HEK293 (cell line): ENCODE measurements around the gene CACNA1C.
A peak's percentile ranks its signal among the peaks of the same experiment; 100 is the strongest.

ENCODE experiments used
- CTCF ChIA-PET: fragments of 350-600 bp; formaldehyde crosslinking; extraction: SDS; loops from one replicate; lab custom pipeline; 2021; ENCODE audit warnings: antibody characterized with exemption; lab: Yijun Ruan, JAX
- POLR2A ChIA-PET: fragments of 300-600 bp; formaldehyde crosslinking; extraction: SDS; loops from one replicate; lab custom pipeline; 2020; ENCODE audit warnings: antibody characterized with exemption, inconsistent platforms; lab: Yijun Ruan, JAX
- H3K27ac ChIP-seq: fragments of 200-500 bp; sonication (Bioruptor generic); 2 replicates; pipeline ENCODE4 v1.5.1; 2014; ENCODE audit warnings: low read depth, low read length, control low read depth, inconsistent platforms; ENCODE audit errors: extremely low read depth
- H3K36me3 ChIP-seq, 2 experiments: fragments of 200-500 bp in 1 of 2; sonication (Bioruptor generic) in 1 of 2; 1 replicate in 1 of 2; 2 replicates in 1 of 2; pipeline ENCODE4 v1.5.1; 2014 to 2017; ENCODE audit warnings: inconsistent platforms in 2 of 2, low read length in 2 of 2; ENCODE audit not compliant: control insufficient read depth in 2 of 2, insufficient read depth in 1 of 2
- H3K4me1 ChIP-seq: fragments of 200-500 bp; sonication (Bioruptor generic); 2 replicates; pipeline ENCODE4 v1.5.1; 2014; ENCODE audit warnings: mild to moderate bottlenecking, low read length, inconsistent platforms; ENCODE audit not compliant: control insufficient read depth, insufficient read depth
- H3K4me3 ChIP-seq: 2 replicates; pipeline ENCODE4 v1.5.1; 2011; ENCODE audit warnings: low read depth, mild to moderate bottlenecking, control low read depth, low read length, moderate library complexity
- H3K9me3 ChIP-seq: fragments of 200-500 bp; sonication (Bioruptor generic); 2 replicates; pipeline ENCODE4 v1.5.1; 2014; ENCODE audit warnings: low read depth, low read length, inconsistent platforms; ENCODE audit not compliant: control insufficient read depth, insufficient read depth
- FEZF1 ChIP-seq: fragments of 450-650 bp; formaldehyde crosslinking; IDR thresholded peaks from 2 replicates; pipeline ENCODE4 v1.5.1; 2016; ENCODE audit warnings: missing biosample characterization, missing genetic modification characterization
- IKZF3 ChIP-seq: fragments of 450-650 bp; IDR thresholded peaks from 2 replicates; pipeline ENCODE4 v1.5.0; 2018; ENCODE audit warnings: missing biosample characterization, mild to moderate bottlenecking, missing genetic modification characterization, moderate library complexity
- MEIS1 ChIP-seq: sonication (generic); formaldehyde crosslinking; IDR thresholded peaks from 2 replicates; pipeline ENCODE4 v1.8.1; 2022; ENCODE audit warnings: missing genetic modification reagents, mild to moderate bottlenecking, borderline replicate concordance
- OSR2 ChIP-seq: fragments of 450-650 bp; formaldehyde crosslinking; IDR thresholded peaks from 2 replicates; pipeline ENCODE4 v1.5.1; 2016; ENCODE audit warnings: missing biosample characterization, missing genetic modification characterization
- PRDM4 ChIP-seq: fragments of 450-650 bp; formaldehyde crosslinking; IDR thresholded peaks from 2 replicates; pipeline ENCODE4 v1.5.1; 2017; ENCODE audit warnings: missing biosample characterization, missing genetic modification characterization
- PRDM6 ChIP-seq: fragments of 450-650 bp; formaldehyde crosslinking; IDR thresholded peaks from 2 replicates; pipeline ENCODE4 v1.5.1; 2017; ENCODE audit warnings: missing biosample characterization, missing genetic modification characterization
- SCRT1 ChIP-seq: fragments of 450-650 bp; formaldehyde crosslinking; IDR thresholded peaks from 2 replicates; pipeline ENCODE4 v1.5.1; 2016; ENCODE audit warnings: missing biosample characterization, missing genetic modification characterization, borderline replicate concordance
- SP7 ChIP-seq: fragments of 450-650 bp; formaldehyde crosslinking; IDR thresholded peaks from 2 replicates; pipeline ENCODE4 v1.5.1; 2016; ENCODE audit warnings: missing biosample characterization, missing genetic modification characterization
- ZBTB17 ChIP-seq: fragments of 450-650 bp; formaldehyde crosslinking; IDR thresholded peaks from 2 replicates; pipeline ENCODE4 v1.5.1; 2016; ENCODE audit warnings: missing biosample characterization, missing genetic modification characterization
- ZBTB48 ChIP-seq: fragments of 450-650 bp; formaldehyde crosslinking; IDR thresholded peaks from 2 replicates; pipeline ENCODE4 v1.5.1; 2016; ENCODE audit warnings: missing biosample characterization, missing genetic modification characterization
- ZBTB49 ChIP-seq: fragments of 450-650 bp; formaldehyde crosslinking; IDR thresholded peaks from 2 replicates; pipeline ENCODE4 v1.5.1; 2016; ENCODE audit warnings: missing biosample characterization, missing genetic modification characterization, low read depth
- ZBTB8A ChIP-seq: fragments of 450-650 bp; formaldehyde crosslinking; IDR thresholded peaks from 2 replicates; pipeline ENCODE4 v1.5.1; 2016; ENCODE audit warnings: missing biosample characterization, missing genetic modification characterization
- ZIC2 ChIP-seq: fragments of 450-650 bp; formaldehyde crosslinking; IDR thresholded peaks from 2 replicates; pipeline ENCODE4 v1.5.1; 2016; ENCODE audit warnings: missing biosample characterization, missing genetic modification characterization
- ZNF114 ChIP-seq: fragments of 450-650 bp; formaldehyde crosslinking; IDR thresholded peaks from 2 replicates; pipeline ENCODE4 v1.5.0; 2017; ENCODE audit warnings: missing biosample characterization, missing genetic modification characterization
- ZNF121 ChIP-seq: fragments of 450-650 bp; formaldehyde crosslinking; IDR thresholded peaks from 2 replicates; pipeline ENCODE4 v1.5.1; 2016; ENCODE audit warnings: missing biosample characterization, missing genetic modification characterization
- ZNF18 ChIP-seq: fragments of 450-650 bp; formaldehyde crosslinking; IDR thresholded peaks from 2 replicates; pipeline ENCODE4 v1.5.1; 2016; ENCODE audit warnings: missing biosample characterization, missing genetic modification characterization
- ZNF423 ChIP-seq: fragments of 450-650 bp; formaldehyde crosslinking; IDR thresholded peaks from 2 replicates; pipeline ENCODE4 v1.5.1; 2016; ENCODE audit warnings: missing biosample characterization, missing genetic modification characterization
- ZNF510 ChIP-seq: fragments of 450-650 bp; formaldehyde crosslinking; IDR thresholded peaks from 2 replicates; pipeline ENCODE4 v1.5.1; 2018; ENCODE audit warnings: mild to moderate bottlenecking, missing genetic modification characterization, missing biosample characterization; ENCODE audit not compliant: insufficient replicate concordance
- ZNF521 ChIP-seq: fragments of 450-650 bp; formaldehyde crosslinking; IDR thresholded peaks from 2 replicates; pipeline ENCODE4 v1.5.1; 2017; ENCODE audit warnings: missing biosample characterization, mild to moderate bottlenecking, missing genetic modification characterization
- ZNF561 ChIP-seq: fragments of 450-650 bp; IDR thresholded peaks from 2 replicates; pipeline ENCODE4 v1.5.1; 2018; ENCODE audit warnings: missing biosample characterization, missing genetic modification characterization, borderline replicate concordance
- ZNF580 ChIP-seq: fragments of 450-650 bp; formaldehyde crosslinking; IDR thresholded peaks from 2 replicates; pipeline ENCODE4 v1.5.1; 2016; ENCODE audit warnings: missing biosample characterization, missing genetic modification characterization
- ZNF791 ChIP-seq: fragments of 450-650 bp; formaldehyde crosslinking; IDR thresholded peaks from 2 replicates; pipeline ENCODE4 v1.5.1; 2016; ENCODE audit warnings: missing biosample characterization, missing genetic modification characterization
- ZNF843 ChIP-seq: fragments of 450-650 bp; formaldehyde crosslinking; IDR thresholded peaks from 2 replicates; pipeline ENCODE4 v1.5.1; 2016; ENCODE audit warnings: missing biosample characterization, missing genetic modification characterization
- ZSCAN4 ChIP-seq: fragments of 450-650 bp; formaldehyde crosslinking; IDR thresholded peaks from 2 replicates; pipeline ENCODE4 v1.5.1; 2017; ENCODE audit warnings: missing biosample characterization, missing genetic modification characterization

The CACNA1C gene

GRCh38 chr12:2251526-2252209, 198.9 kb downstream of the CACNA1C start:
- ChIA-PET POLR2A (no interaction called here), CTCF (interaction anchor here (0.6 kb wide), 1 partner anchor 32 kb away, joined by 3 read pairs; no protein-coding TSS in a partner anchor)
- Histone ChIP-seq H3K36me3 (no peaks in the 10 kb centered on the region), H3K4me3 (no peak overlapping the region), H3K9me3 (no peaks in the 10 kb centered on the region), H3K4me1 (no peaks in the 10 kb centered on the region), H3K27ac (no peak overlapping the region)
- TF ChIP-seq ZIC2 (tag by site-specific recombination) (peak; percentile 89), ZNF18 (tag by site-specific recombination) (peak; percentile 59; the same call in 1 of the 2 replicates), ZNF521 (tag by site-specific recombination) (no peak), SP7 (tag by site-specific recombination) (0 out of 2 replicates have a peak, but pooled peaks have one; percentile 30), ZNF843 (peak; percentile 73), ZSCAN4 (tag by site-specific recombination) (no peak), PRDM4 (tag by site-specific recombination) (peak; percentile 77), ZBTB8A (peak; percentile 48), IKZF3 (peak; percentile 64), OSR2 (tag by site-specific recombination) (peak; percentile 45; the same call in 1 of the 2 replicates), PRDM6 (tag by site-specific recombination) (peak; percentile 77), ZNF121 (tag by site-specific recombination) (0 out of 2 replicates have a peak, but pooled peaks have one; percentile 35), ZNF561 (tag by site-specific recombination) (0 out of 2 replicates have a peak, but pooled peaks have one; percentile 47), ZNF510 (no peak), ZNF791 (no peak), ZBTB49 (0 out of 2 replicates have a peak, but pooled peaks have one; percentile 16), ZBTB48 (tag by site-specific recombination) (no peak), MEIS1 (CRISPR knock-in tag) (no peak), ZBTB17 (tag by site-specific recombination) (no peak), SCRT1 (tag by site-specific recombination) (peak; percentile 73), ZNF114 (tag by site-specific recombination) (no peak), ZNF580 (0 out of 2 replicates have a peak, but pooled peaks have one; percentile 58), ZNF423 (tag by site-specific recombination) (0 out of 2 replicates have a peak, but pooled peaks have one; percentile 37), FEZF1 (peak; percentile 98)
